Measurements from ENCODE around the gene CCDC88C. TPM values are rescaled to one million over a fixed set of nuclear protein-coding genes. Genes with fewer than 3 reads are reported as not detected.

The CCDC88C gene
- polyA plus RNA-seq, 1 donor (not counting 4 experiments of a cell fraction or from before 2014, with no cell fraction given), result 2.4 TPM

DNA sequence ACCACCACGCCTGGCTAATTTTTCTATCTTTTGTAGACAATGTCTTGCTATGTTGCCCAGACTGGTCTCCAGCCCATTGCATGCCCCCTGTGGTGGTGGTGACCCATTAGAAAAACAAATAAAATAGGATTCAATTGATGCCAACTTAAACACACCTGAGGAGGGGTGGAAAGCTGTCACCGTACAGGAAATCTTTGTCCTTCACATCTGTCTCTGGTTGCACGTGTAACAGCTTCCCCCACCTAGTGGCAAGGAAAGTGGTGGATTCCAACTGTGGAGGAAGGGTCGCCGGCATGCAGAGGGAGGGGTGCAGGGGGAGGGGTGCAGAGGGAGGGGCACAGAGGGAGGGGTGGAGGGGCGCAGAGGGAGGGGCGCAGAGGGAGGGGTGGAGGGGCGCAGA, 147.0 kb downstream of the CCDC88C start:
- H3K9ac ChIP-seq (ENCODE audit: control insufficient read depth, extremely low read depth, insufficient read depth, low read length), result no peak overlapping the region
- DNase-seq (ENCODE audit: low read depth, low spot score) (no peak), FAIRE-seq (no peak)
- no peaks in the 10 kb centered on the region for H3K27me3 ChIP-seq (ENCODE audit: control insufficient read depth, extremely low read depth, insufficient read depth, low read length)
- dilution Hi-C loops (cut with MboI; ENCODE audit: extremely low pct_ligation_motif_present, low sequenced_read_pairs), result no loop called here
- peaks cover 7% of the 10 kb centered on the region for H3K4me1 ChIP-seq (ENCODE audit: control insufficient read depth, extremely low read depth, insufficient read depth, low read length)
- no peak overlapping the region for H2AFZ ChIP-seq (ENCODE audit: control insufficient read depth, low read length)
- H3K9me3 ChIP-seq (ENCODE audit: control insufficient read depth, low read depth, low read length), result no peaks in the 10 kb centered on the region
- TF ChIP-seq EZH2 (IDR thresholded peaks at IDR 0.05; ENCODE audit: low read length), result no peak
- TF ChIP-seq, protein P1, sequence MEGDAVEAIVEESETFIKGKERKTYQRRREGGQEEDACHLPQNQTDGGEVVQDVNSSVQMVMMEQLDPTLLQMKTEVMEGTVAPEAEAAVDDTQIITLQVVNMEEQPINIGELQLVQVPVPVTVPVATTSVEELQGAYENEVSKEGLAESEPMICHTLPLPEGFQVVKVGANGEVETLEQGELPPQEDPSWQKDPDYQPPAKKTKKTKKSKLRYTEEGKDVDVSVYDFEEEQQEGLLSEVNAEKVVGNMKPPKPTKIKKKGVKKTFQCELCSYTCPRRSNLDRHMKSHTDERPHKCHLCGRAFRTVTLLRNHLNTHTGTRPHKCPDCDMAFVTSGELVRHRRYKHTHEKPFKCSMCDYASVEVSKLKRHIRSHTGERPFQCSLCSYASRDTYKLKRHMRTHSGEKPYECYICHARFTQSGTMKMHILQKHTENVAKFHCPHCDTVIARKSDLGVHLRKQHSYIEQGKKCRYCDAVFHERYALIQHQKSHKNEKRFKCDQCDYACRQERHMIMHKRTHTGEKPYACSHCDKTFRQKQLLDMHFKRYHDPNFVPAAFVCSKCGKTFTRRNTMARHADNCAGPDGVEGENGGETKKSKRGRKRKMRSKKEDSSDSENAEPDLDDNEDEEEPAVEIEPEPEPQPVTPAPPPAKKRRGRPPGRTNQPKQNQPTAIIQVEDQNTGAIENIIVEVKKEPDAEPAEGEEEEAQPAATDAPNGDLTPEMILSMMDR (optimal IDR thresholded peaks at IDR 0.05 in 1 of 3, IDR thresholded peaks at IDR 0.05 in 1 of 3, conservative IDR thresholded peaks at IDR 0.05 in 1 of 3; ENCODE audit: extremely low read depth in 1 of 3, insufficient read depth in 2 of 3, low read length in 3 of 3), result no peak
- no peak overlapping the region for H3K4me2 ChIP-seq (ENCODE audit: control insufficient read depth, extremely low read depth, insufficient read depth, low read depth, low read length)
- no peak overlapping the region for H3K27ac ChIP-seq (ENCODE audit: control insufficient read depth, insufficient read depth, low read length)
- no peaks in the 10 kb centered on the region for H3K79me2 ChIP-seq (ENCODE audit: control insufficient read depth, insufficient read depth, low read length)
- H3K9me1 ChIP-seq (ENCODE audit: control insufficient read depth, extremely low read depth, insufficient read depth, low read length), result no peaks in the 10 kb centered on the region
- no peaks in the 10 kb centered on the region for H3K36me3 ChIP-seq (ENCODE audit: control insufficient read depth in 2 of 2, extremely low read depth in 1 of 2, insufficient read depth in 2 of 2, low read length in 2 of 2)
- H4K20me1 ChIP-seq (ENCODE audit: control insufficient read depth, extremely low read depth, insufficient read depth, low read length), result no peaks in the 10 kb centered on the region
- H3K4me3 ChIP-seq (ENCODE audit: control insufficient read depth in 2 of 3, extremely low read depth in 1 of 3, insufficient read depth in 2 of 3, low read depth in 1 of 3, low read length in 3 of 3), result no peak overlapping the region

DNA sequence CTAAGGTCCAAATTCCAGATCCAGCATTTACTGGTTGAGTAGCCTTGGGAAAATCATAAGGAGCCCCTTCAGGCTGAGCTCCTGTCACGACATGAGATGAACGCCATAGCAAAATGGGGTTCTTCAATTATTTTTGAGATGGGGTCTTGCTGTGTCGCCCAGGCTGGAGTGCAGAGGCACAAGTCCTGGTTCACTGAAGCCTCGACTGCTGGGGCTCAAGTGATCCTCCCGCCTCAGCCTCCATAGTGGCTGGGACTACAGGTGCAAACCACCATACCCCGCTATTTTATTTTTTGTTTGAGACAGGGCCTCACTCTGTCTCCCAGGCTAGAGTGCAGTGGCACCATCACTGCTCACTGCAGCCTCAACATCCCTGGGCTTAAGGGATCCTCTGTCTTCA, 147.4 kb downstream of the CCDC88C start:
- H3K27ac ChIP-seq (ENCODE audit: control insufficient read depth, insufficient read depth, low read length), result no peak overlapping the region
- no peak overlapping the region for H3K9ac ChIP-seq (ENCODE audit: control insufficient read depth, extremely low read depth, insufficient read depth, low read length)
- no peak overlapping the region for H3K4me3 ChIP-seq (ENCODE audit: control insufficient read depth in 2 of 3, extremely low read depth in 1 of 3, insufficient read depth in 2 of 3, low read depth in 1 of 3, low read length in 3 of 3)
- DNase-seq (ENCODE audit: low read depth, low spot score) (no peak), FAIRE-seq (no peak)
- dilution Hi-C loops (cut with MboI; ENCODE audit: extremely low pct_ligation_motif_present, low sequenced_read_pairs), result no loop called here
- no peaks in the 10 kb centered on the region for H3K36me3 ChIP-seq (ENCODE audit: control insufficient read depth in 2 of 2, extremely low read depth in 1 of 2, insufficient read depth in 2 of 2, low read length in 2 of 2)
- peaks cover 11% of the 10 kb centered on the region for H3K4me1 ChIP-seq (ENCODE audit: control insufficient read depth, extremely low read depth, insufficient read depth, low read length)
- no peak overlapping the region for H3K4me2 ChIP-seq (ENCODE audit: control insufficient read depth, extremely low read depth, insufficient read depth, low read depth, low read length)
- TF ChIP-seq, protein P1 (optimal IDR thresholded peaks at IDR 0.05 in 1 of 3, IDR thresholded peaks at IDR 0.05 in 1 of 3, conservative IDR thresholded peaks at IDR 0.05 in 1 of 3; ENCODE audit: extremely low read depth in 1 of 3, insufficient read depth in 2 of 3, low read length in 3 of 3), result no peak
- TF ChIP-seq EZH2 (IDR thresholded peaks at IDR 0.05; ENCODE audit: low read length), result no peak
- no peaks in the 10 kb centered on the region for H4K20me1 ChIP-seq (ENCODE audit: control insufficient read depth, extremely low read depth, insufficient read depth, low read length)
- no peaks in the 10 kb centered on the region for H3K9me3 ChIP-seq (ENCODE audit: control insufficient read depth, low read depth, low read length)
- no peaks in the 10 kb centered on the region for H3K9me1 ChIP-seq (ENCODE audit: control insufficient read depth, extremely low read depth, insufficient read depth, low read length)
- H3K79me2 ChIP-seq (ENCODE audit: control insufficient read depth, insufficient read depth, low read length), result no peaks in the 10 kb centered on the region
- no peak overlapping the region for H2AFZ ChIP-seq (ENCODE audit: control insufficient read depth, low read length)
- no peaks in the 10 kb centered on the region for H3K27me3 ChIP-seq (ENCODE audit: control insufficient read depth, extremely low read depth, insufficient read depth, low read length)

All from keratinocyte (primary cell).